IPS-18a (cell line): Measurements from ENCODE around the gene RASIP1.
"Not testable (repeated sequence)": the region's sequence is repeated elsewhere in the genome, so short reads cannot be mapped to it uniquely, and the experiment has no call there.

Source experiments
- H3K27ac ChIP-seq: one replicate; pipeline ENCODE4 v1.5.1; 2013; ENCODE audit warnings: low read length
- H3K27me3 ChIP-seq: one replicate; pipeline ENCODE4 v1.6.1; 2013; ENCODE audit warnings: mild to moderate bottlenecking, low read length; ENCODE audit not compliant: control insufficient read depth, insufficient read depth
- H3K36me3 ChIP-seq: one replicate; pipeline ENCODE4 v1.6.1; 2013; ENCODE audit warnings: low read depth, low read length; ENCODE audit not compliant: control insufficient read depth
- H3K4me1 ChIP-seq: one replicate; pipeline ENCODE4 v1.6.1; 2013; ENCODE audit warnings: low read depth, low read length; ENCODE audit not compliant: control insufficient read depth
- H3K4me3 ChIP-seq: one replicate; pipeline ENCODE4 v1.5.1; 2013; ENCODE audit warnings: low read length
- H3K9ac ChIP-seq: one replicate; pipeline ENCODE4 v1.6.1; 2013; ENCODE audit warnings: mild to moderate bottlenecking, low read length, moderate library complexity
- H3K9me3 ChIP-seq: one replicate; pipeline ENCODE4 v1.6.1; 2013; ENCODE audit warnings: low read depth, low read length; ENCODE audit not compliant: control insufficient read depth

The RASIP1 gene

GRCh38 chr19:48724796-48725753 is 15.3 kb downstream of the RASIP1 start:
- H3K36me3 ChIP-seq, result no peaks in the 10 kb centered on the region
- H3K9ac ChIP-seq, result no peak overlapping the region
- H3K27ac ChIP-seq, result no peak overlapping the region
- H3K4me1 ChIP-seq, result peaks cover 6% of the 10 kb centered on the region
- no peaks in the 10 kb centered on the region for H3K9me3 ChIP-seq
- no peak overlapping the region for H3K4me3 ChIP-seq
- no peaks in the 10 kb centered on the region for H3K27me3 ChIP-seq

- no peaks in the 10 kb centered on the region for H3K9me3 ChIP-seq
- H3K4me1 ChIP-seq, result peaks cover 11% of the 10 kb centered on the region
- no peaks in the 10 kb centered on the region for H3K27me3 ChIP-seq
- no peaks in the 10 kb centered on the region for H3K36me3 ChIP-seq
- no peak overlapping the region for H3K9ac ChIP-seq
- no peak overlapping the region for H3K27ac ChIP-seq
- H3K4me3 ChIP-seq, result no peak overlapping the region
Observed at GRCh38 chr19:48722196-48722708, 18.2 kb downstream of the RASIP1 start.

GRCh38 chr19:48720613-48721296 is 19.7 kb downstream of the RASIP1 start:
- Histone ChIP-seq H3K4me3 (peak overlapping the region; percentile 97), H3K4me1 (peaks cover 20% of the 10 kb centered on the region), H3K27ac (peak overlapping the region; percentile 94), H3K36me3 (no peaks in the 10 kb centered on the region), H3K27me3 (no peaks in the 10 kb centered on the region), H3K9me3 (no peaks in the 10 kb centered on the region), H3K9ac (peak overlapping the region; percentile 87)

- H3K27ac ChIP-seq, result no peak overlapping the region
- H3K27me3 ChIP-seq, result no peaks in the 10 kb centered on the region
- H3K9me3 ChIP-seq, result no peaks in the 10 kb centered on the region
- no peak overlapping the region for H3K9ac ChIP-seq
- H3K4me1 ChIP-seq, result peaks cover 20% of the 10 kb centered on the region
- peak overlapping the region; percentile 97 for H3K4me3 ChIP-seq
- H3K36me3 ChIP-seq, result no peaks in the 10 kb centered on the region
Observed at GRCh38 chr19:48720251-48720612, 20.2 kb downstream of the RASIP1 start.

GRCh38 chr19:48719263-48720171 is 20.9 kb downstream of the RASIP1 start, which contains the start of gene MAMSTR:
TSS of gene MAMSTR (minus strand) at chr19:48719725. CDS start at chr19:48719031, 694 bp downstream.
- Histone ChIP-seq H3K9me3 (no peaks in the 10 kb centered on the region), H3K4me1 (peaks cover 22% of the 10 kb centered on the region), H3K27ac (no peak within 1 kb of the TSS), H3K9ac (peak within 1 kb of the TSS; percentile 87), H3K4me3 (peak within 1 kb of the TSS; percentile 97), H3K36me3 (no peaks in the 10 kb centered on the region), H3K27me3 (no peaks in the 10 kb centered on the region)

GRCh38 chr19:48718711-48719231 is 21.6 kb downstream of the RASIP1 start:
- Histone ChIP-seq H3K4me3 (no peak overlapping the region), H3K27ac (no peak overlapping the region)

GRCh38 chr19:48718106-48718505 is 22.3 kb downstream of the RASIP1 start:
- H3K36me3 ChIP-seq, H3K4me3 ChIP-seq, H3K27ac ChIP-seq, H3K9ac ChIP-seq, H3K27me3 ChIP-seq, H3K9me3 ChIP-seq: not testable (repeated sequence)
- H3K4me1 ChIP-seq, result peaks cover 22% of the 10 kb centered on the region

More at GRCh38 chr19:48718711-48719231, 21.6 kb downstream of the RASIP1 start:
- no peak overlapping the region for H3K9ac ChIP-seq
- H3K9me3 ChIP-seq, result no peaks in the 10 kb centered on the region
- no peaks in the 10 kb centered on the region for H3K27me3 ChIP-seq
- H3K4me1 ChIP-seq, result peaks cover 22% of the 10 kb centered on the region
- H3K36me3 ChIP-seq, result no peaks in the 10 kb centered on the region

- no peak overlapping the region for H3K9ac ChIP-seq
Observed at GRCh38 chr19:48716562-48717291, 23.7 kb downstream of the RASIP1 start.

GRCh38 chr19:48715681-48716171 is 24.7 kb downstream of the RASIP1 start:
- H3K9me3 ChIP-seq, result no peaks in the 10 kb centered on the region
- H3K9ac ChIP-seq, result no peak overlapping the region
- H3K27ac ChIP-seq, result no peak overlapping the region
- no peaks in the 10 kb centered on the region for H3K36me3 ChIP-seq
- no peaks in the 10 kb centered on the region for H3K27me3 ChIP-seq
- no peak overlapping the region for H3K4me3 ChIP-seq
- peaks cover 27% of the 10 kb centered on the region for H3K4me1 ChIP-seq

More at GRCh38 chr19:48716562-48717291, 23.7 kb downstream of the RASIP1 start:
- Histone ChIP-seq H3K36me3 (no peaks in the 10 kb centered on the region), H3K4me3 (peak overlapping the region; percentile 30), H3K27ac (no peak overlapping the region), H3K9me3 (no peaks in the 10 kb centered on the region), H3K4me1 (peaks cover 27% of the 10 kb centered on the region), H3K27me3 (no peaks in the 10 kb centered on the region)
